Activated CD4-positive, alpha-beta memory T cell treated with anti-CD3 and anti-CD28 coated beads, Interleukin-2, amount 10 ng/mL, durations not matched to agents 7 days and 5 days (primary cell): Measurements from ENCODE around the gene HS6ST3. TPM values are rescaled to one million over a fixed set of nuclear protein-coding genes. Genes with fewer than 3 reads are reported as not detected.
"Not testable (repeated sequence)": the region's sequence is repeated elsewhere in the genome, so short reads cannot be mapped to it uniquely, and the experiment has no call there.

Experiments
- CTCF ChIA-PET: fragments of 350-600 bp; sonication (Branson Sonifier 250); formaldehyde crosslinking; loops from one replicate; lab custom pipeline; 2021; ENCODE audit warnings: antibody characterized with exemption, inconsistent platforms; lab: Charles Lee
- POLR2A ChIA-PET: fragments of 350-600 bp; sonication (Branson Sonifier 250); formaldehyde crosslinking; loops from one replicate; lab custom pipeline; 2021; ENCODE audit warnings: antibody characterized with exemption; lab: Charles Lee
- DNase-seq: peaks from one replicate; pipeline ENCODE4 v3.0.0-alpha.2; 2020
- H3K27ac Mint-ChIP-seq: one replicate; pipeline ENCODE4 v1.8.0; 2021; ENCODE audit warnings: mild to moderate bottlenecking, mixed read lengths
- H3K27me3 Mint-ChIP-seq: one replicate; pipeline ENCODE4 v1.8.0; 2021; ENCODE audit warnings: mixed read lengths
- H3K36me3 Mint-ChIP-seq: one replicate; pipeline ENCODE4 v1.8.0; 2021; ENCODE audit warnings: low read depth, mixed read lengths
- H3K4me1 Mint-ChIP-seq: one replicate; pipeline ENCODE4 v1.8.0; 2021; ENCODE audit warnings: mixed read lengths
- H3K4me3 Mint-ChIP-seq: one replicate; pipeline ENCODE4 v1.8.0; 2021; ENCODE audit warnings: mild to moderate bottlenecking, mixed read lengths
- H3K9me3 Mint-ChIP-seq: one replicate; pipeline ENCODE4 v1.8.0; 2021; ENCODE audit warnings: mixed read lengths
- total RNA-seq, 2 experiments: library from RNA; stranded (reverse); gene quantifications; one replicate each; pipeline ENCODE4 v1.2.3, GENCODE V29; 2021

HS6ST3 gene
- total RNA-seq, 2 experiments from 2014 or later = not detected

DNA sequence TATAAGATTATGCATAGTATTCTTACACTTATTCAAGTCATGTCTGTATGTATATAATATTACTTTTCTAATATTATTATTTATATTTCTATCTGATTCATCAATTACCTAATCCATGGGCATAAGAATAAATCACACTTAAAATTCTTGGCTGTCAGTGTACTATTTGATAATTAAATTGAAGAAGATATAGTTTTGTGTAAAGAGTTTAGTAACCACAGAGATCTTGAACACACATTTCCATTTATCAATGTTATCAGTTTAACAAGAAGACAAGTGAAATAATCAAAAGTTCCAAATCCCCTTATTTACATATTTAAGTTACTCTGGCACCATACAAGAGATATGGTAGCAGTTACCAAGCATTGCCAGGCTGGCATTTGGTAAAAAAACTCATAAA, 659.9 kb downstream of the HS6ST3 start:
- POLR2A ChIA-PET = no interaction called here
- no peaks in the 10 kb centered on the region for H3K36me3 Mint-ChIP-seq
- H3K4me3 Mint-ChIP-seq = no peak overlapping the region
- DNase-seq = no peak
- no peaks in the 10 kb centered on the region for H3K4me1 Mint-ChIP-seq
- no peaks in the 10 kb centered on the region for H3K9me3 Mint-ChIP-seq
- H3K27me3 Mint-ChIP-seq = no peaks in the 10 kb centered on the region
- H3K27ac Mint-ChIP-seq = no peak overlapping the region
- CTCF ChIA-PET = no interaction called here

- no peaks in the 10 kb centered on the region for H3K27me3 Mint-ChIP-seq
- no peak overlapping the region for H3K4me3 Mint-ChIP-seq
- no peaks in the 10 kb centered on the region for H3K4me1 Mint-ChIP-seq
- no peak overlapping the region for H3K27ac Mint-ChIP-seq
- H3K9me3 Mint-ChIP-seq = no peaks in the 10 kb centered on the region
- POLR2A ChIA-PET = no interaction called here
- DNase-seq = no peak
- CTCF ChIA-PET = no interaction called here
- no peaks in the 10 kb centered on the region for H3K36me3 Mint-ChIP-seq
Observed at GRCh38 chr13:96751089-96751488, 661.2 kb downstream of the HS6ST3 start.

GRCh38 chr13:96762876-96763275, 673.0 kb downstream of the HS6ST3 start:
- ChIA-PET CTCF (no interaction called here), POLR2A (no interaction called here)
- Mint-ChIP-seq H3K27ac (no peak overlapping the region), H3K36me3 (no peaks in the 10 kb centered on the region), H3K4me1 (no peaks in the 10 kb centered on the region), H3K4me3 (no peak overlapping the region), H3K27me3 (no peaks in the 10 kb centered on the region), H3K9me3 (peaks cover 6% of the 10 kb centered on the region)
- DNase-seq = no peak

GRCh38 chr13:96766306-96766705, 676.4 kb downstream of the HS6ST3 start:
- CTCF ChIA-PET = no interaction called here
- Mint-ChIP-seq H3K27ac (no peak overlapping the region), H3K4me1 (no peaks in the 10 kb centered on the region), H3K4me3 (no peak overlapping the region), H3K27me3 (no peaks in the 10 kb centered on the region), H3K9me3 (peaks cover 6% of the 10 kb centered on the region), H3K36me3 (no peaks in the 10 kb centered on the region)
- POLR2A ChIA-PET = no interaction called here
- no peak for DNase-seq

- Mint-ChIP-seq H3K27ac (no peak overlapping the region), H3K4me1 (no peaks in the 10 kb centered on the region), H3K27me3 (no peaks in the 10 kb centered on the region), H3K4me3 (no peak overlapping the region), H3K36me3 (no peaks in the 10 kb centered on the region), H3K9me3 (peaks cover 2% of the 10 kb centered on the region)
- CTCF ChIA-PET = no interaction called here
- POLR2A ChIA-PET = no interaction called here
- no peak for DNase-seq
Observed at GRCh38 chr13:96768524-96768923, 678.6 kb downstream of the HS6ST3 start.

DNA sequence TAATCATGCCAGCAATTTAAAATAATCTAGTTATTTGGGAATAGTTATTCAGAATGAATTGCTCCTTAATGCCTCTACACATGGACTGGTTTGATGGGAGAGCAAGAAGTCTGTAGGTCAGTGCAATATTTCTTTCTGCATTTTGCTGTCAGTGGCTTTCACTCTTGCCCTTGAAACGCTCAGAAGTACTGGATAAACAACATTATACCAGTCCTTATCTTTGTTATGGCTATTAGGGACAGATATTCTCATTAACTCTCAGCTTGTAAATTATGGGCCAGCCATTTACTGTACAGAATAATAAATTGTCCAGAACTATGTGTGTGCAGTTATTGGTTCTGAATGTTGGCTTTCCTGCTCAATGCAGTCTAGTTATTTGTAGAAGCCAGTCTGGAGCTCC, 680.0 kb downstream of the HS6ST3 start:
- Mint-ChIP-seq H3K4me3 (no peak overlapping the region), H3K27me3 (no peaks in the 10 kb centered on the region), H3K4me1 (no peaks in the 10 kb centered on the region), H3K9me3 (peaks cover 2% of the 10 kb centered on the region), H3K36me3 (no peaks in the 10 kb centered on the region), H3K27ac (no peak overlapping the region)
- ChIA-PET POLR2A (no interaction called here), CTCF (no interaction called here)
- DNase-seq = no peak

GRCh38 chr13:96771486-96772367, 681.8 kb downstream of the HS6ST3 start:
- POLR2A ChIA-PET = no interaction called here
- H3K36me3 Mint-ChIP-seq = no peaks in the 10 kb centered on the region
- H3K4me3 Mint-ChIP-seq = no peak overlapping the region
- no peak for DNase-seq
- peaks cover 3% of the 10 kb centered on the region for H3K9me3 Mint-ChIP-seq
- H3K27ac Mint-ChIP-seq = no peak overlapping the region
- no peaks in the 10 kb centered on the region for H3K27me3 Mint-ChIP-seq
- H3K4me1 Mint-ChIP-seq = no peaks in the 10 kb centered on the region
- CTCF ChIA-PET = no interaction called here

DNA sequence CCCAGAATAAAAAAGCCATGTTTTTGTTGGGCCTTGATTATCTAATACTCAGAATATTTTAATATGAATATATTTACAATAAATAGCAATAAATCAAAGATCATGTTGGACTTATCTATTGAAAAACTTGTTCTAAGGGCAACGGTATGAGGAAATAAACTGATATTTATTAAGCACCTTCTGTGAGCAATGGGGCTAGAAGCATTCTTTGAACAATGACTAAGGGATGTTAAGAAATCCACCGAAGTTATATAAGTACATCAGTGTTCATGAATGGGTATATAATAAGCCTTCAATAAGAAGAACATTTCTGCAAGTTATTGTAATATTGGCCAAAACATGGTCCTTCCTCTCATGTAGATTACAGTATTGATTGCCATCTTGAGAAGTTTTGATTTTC, 682.5 kb downstream of the HS6ST3 start:
- Mint-ChIP-seq H3K27ac (no peak overlapping the region), H3K27me3 (no peaks in the 10 kb centered on the region), H3K36me3 (no peaks in the 10 kb centered on the region), H3K4me1 (no peaks in the 10 kb centered on the region), H3K4me3 (no peak overlapping the region), H3K9me3 (peaks cover 5% of the 10 kb centered on the region)
- DNase-seq = no peak
- CTCF ChIA-PET = no interaction called here
- POLR2A ChIA-PET = no interaction called here

DNA sequence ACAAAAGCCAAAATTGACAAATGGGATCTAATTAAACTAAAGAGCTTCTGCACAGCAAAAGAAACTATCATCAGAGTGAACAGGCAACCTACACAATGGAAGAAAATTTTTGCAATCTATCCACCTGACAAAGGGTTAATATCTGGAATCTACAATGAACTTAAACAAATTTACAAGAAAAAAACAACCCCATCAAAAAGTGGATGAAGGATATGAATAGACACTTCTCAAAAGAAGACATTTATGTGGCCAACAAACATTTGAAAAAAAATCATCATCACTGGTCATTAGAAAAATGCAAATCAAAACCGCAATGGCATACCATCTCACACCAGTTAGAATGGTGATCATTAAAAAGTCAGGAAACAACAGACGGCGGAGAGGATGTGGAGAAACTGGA, 688.4 kb downstream of the HS6ST3 start:
- CTCF ChIA-PET, POLR2A ChIA-PET, H3K27ac Mint-ChIP-seq, H3K9me3 Mint-ChIP-seq, H3K4me1 Mint-ChIP-seq, DNase-seq, H3K36me3 Mint-ChIP-seq, H3K4me3 Mint-ChIP-seq, H3K27me3 Mint-ChIP-seq: not testable (repeated sequence)

DNA sequence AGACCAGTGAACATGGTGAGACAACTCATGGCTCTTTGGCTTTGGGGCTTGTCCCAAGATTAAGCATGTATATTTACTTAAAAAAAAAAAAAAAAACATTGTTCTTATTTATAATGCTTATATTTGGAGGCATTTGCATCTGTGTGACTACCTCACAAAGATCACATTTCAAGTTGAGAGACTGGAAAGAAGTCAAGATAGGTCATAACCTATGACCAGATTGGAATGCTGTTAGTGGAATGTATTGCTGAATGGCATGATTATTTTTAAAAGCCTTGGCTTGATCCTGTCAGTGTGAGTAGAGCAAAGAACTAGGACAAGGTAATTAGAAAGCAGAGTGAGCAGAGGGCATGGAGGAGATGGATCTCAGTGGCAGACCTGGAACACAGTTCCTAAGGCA, 689.8 kb downstream of the HS6ST3 start:
- ChIA-PET POLR2A (no interaction called here), CTCF (no interaction called here)
- Mint-ChIP-seq H3K27ac (no peak overlapping the region), H3K9me3 (peaks cover 9% of the 10 kb centered on the region), H3K4me1 (no peaks in the 10 kb centered on the region), H3K4me3 (no peak overlapping the region), H3K27me3 (no peaks in the 10 kb centered on the region), H3K36me3 (no peaks in the 10 kb centered on the region)
- no peak for DNase-seq

DNA sequence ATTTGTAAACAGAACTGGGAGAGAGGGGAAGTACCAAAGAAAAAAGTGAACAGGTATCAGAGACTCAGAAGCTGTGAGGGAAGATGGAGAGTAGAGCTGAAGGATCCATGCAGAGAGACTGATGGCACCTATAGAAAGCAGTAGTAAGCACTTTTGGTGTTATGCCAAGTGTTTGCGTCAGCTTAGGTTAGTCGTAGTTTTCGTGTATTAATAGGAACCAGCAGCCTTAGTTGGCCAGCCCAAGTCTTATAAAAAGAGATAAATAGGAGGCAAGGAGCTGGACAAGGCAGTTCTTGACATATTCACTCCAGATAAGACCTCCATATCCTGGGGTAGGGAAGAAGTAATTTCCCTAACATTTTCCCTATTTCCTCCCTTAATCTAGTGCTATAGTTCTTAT, 690.2 kb downstream of the HS6ST3 start:
- no peaks in the 10 kb centered on the region for H3K27me3 Mint-ChIP-seq
- H3K36me3 Mint-ChIP-seq = no peaks in the 10 kb centered on the region
- ChIA-PET CTCF (no interaction called here), POLR2A (no interaction called here)
- DNase-seq = no peak
- H3K9me3 Mint-ChIP-seq = peaks cover 9% of the 10 kb centered on the region
- H3K27ac Mint-ChIP-seq = no peak overlapping the region
- H3K4me1 Mint-ChIP-seq = no peaks in the 10 kb centered on the region
- no peak overlapping the region for H3K4me3 Mint-ChIP-seq

GRCh38 chr13:96781141-96781540, 691.2 kb downstream of the HS6ST3 start:
- DNase-seq = no peak
- Mint-ChIP-seq H3K4me1 (no peaks in the 10 kb centered on the region), H3K27me3 (no peaks in the 10 kb centered on the region), H3K9me3 (peaks cover 10% of the 10 kb centered on the region), H3K27ac (no peak overlapping the region), H3K4me3 (no peak overlapping the region), H3K36me3 (no peaks in the 10 kb centered on the region)
- POLR2A ChIA-PET = no interaction called here
- CTCF ChIA-PET = no interaction called here

GRCh38 chr13:96782186-96782585, 692.3 kb downstream of the HS6ST3 start:
- CTCF ChIA-PET = no interaction called here
- no peak for DNase-seq
- Mint-ChIP-seq H3K4me1 (no peaks in the 10 kb centered on the region), H3K27me3 (no peaks in the 10 kb centered on the region), H3K36me3 (no peaks in the 10 kb centered on the region), H3K4me3 (no peak overlapping the region), H3K9me3 (peaks cover 7% of the 10 kb centered on the region), H3K27ac (no peak overlapping the region)
- POLR2A ChIA-PET = no interaction called here

DNA sequence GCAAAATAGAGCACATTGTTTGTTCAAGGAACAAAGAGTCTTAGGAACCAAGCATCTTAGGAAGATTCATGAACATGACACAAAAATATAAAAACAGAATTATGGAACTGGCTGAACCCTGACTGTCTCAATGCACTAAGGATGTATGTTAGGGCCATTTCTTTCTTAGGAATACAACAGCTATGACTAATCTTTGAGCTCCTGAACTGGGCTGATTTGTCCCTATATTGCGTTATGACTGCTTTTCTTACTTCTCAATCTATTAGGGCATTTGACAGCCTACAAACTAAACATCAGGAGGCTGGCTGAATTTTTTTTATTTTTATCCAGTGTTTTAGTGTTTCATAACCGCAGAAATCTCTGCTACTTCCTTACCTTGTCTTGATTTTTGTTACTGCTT, 693.1 kb downstream of the HS6ST3 start:
- no peaks in the 10 kb centered on the region for H3K27me3 Mint-ChIP-seq
- ChIA-PET POLR2A (no interaction called here), CTCF (no interaction called here)
- H3K4me3 Mint-ChIP-seq = no peak overlapping the region
- H3K4me1 Mint-ChIP-seq = no peaks in the 10 kb centered on the region
- peaks cover 3% of the 10 kb centered on the region for H3K9me3 Mint-ChIP-seq
- H3K27ac Mint-ChIP-seq = no peak overlapping the region
- no peaks in the 10 kb centered on the region for H3K36me3 Mint-ChIP-seq
- DNase-seq = no peak
